Testis (tissue), 2 donors: ENCODE measurements around the gene HK3.

Source experiments
- CTCF ChIP-seq, 3 experiments: fragments of 450-650 bp in 2 of 3; fragments of 200-600 bp in 1 of 3; sonication (generic) in 1 of 3; IDR thresholded peaks; one replicate each; pipeline ENCODE4 v1.5.1; 2016 to 2019; ENCODE audit warnings: antibody characterized with exemption in 3 of 3, mild to moderate bottlenecking in 2 of 3, moderate library complexity in 1 of 3
- POLR2A ChIP-seq: fragments of 450-650 bp; IDR thresholded peaks from one replicate; pipeline ENCODE4 v1.6.1; 2017; ENCODE audit warnings: antibody characterized with exemption, mild to moderate bottlenecking, moderate library complexity

- TF ChIP-seq CTCF (IDR thresholded peaks at IDR 0.05) (no peak), POLR2A (no peak)
Observed at GRCh38 chr5:176916337-176916736, 17.2 kb upstream of the HK3 start.
